ENCODE results near the gene TBC1D16.

TBC1D16 gene

DNA sequence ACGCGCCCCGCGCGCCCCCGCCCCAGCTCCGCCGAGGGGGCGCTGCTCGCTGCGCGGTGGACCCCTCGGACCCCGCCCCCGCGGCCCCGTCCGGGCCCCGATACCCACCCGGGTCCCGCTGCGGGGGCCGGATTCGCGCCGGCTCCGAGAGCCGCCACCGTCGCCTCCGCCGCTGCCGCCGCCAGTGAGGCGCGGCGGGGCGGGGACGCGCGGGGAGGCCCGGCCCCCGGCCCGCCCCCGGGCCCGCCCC is at the start of gene TBC1D16:
TBC1D16 (minus strand) TSS at position 186 of the 250 bp plus-strand sequence. CDS start 22,325 bp downstream, outside the sequence.
- DNase-seq: no peak

GRCh38 chr17:80084773-80085172 is 49.1 kb upstream of the TBC1D16 start:
- no peak for DNase-seq

DNA sequence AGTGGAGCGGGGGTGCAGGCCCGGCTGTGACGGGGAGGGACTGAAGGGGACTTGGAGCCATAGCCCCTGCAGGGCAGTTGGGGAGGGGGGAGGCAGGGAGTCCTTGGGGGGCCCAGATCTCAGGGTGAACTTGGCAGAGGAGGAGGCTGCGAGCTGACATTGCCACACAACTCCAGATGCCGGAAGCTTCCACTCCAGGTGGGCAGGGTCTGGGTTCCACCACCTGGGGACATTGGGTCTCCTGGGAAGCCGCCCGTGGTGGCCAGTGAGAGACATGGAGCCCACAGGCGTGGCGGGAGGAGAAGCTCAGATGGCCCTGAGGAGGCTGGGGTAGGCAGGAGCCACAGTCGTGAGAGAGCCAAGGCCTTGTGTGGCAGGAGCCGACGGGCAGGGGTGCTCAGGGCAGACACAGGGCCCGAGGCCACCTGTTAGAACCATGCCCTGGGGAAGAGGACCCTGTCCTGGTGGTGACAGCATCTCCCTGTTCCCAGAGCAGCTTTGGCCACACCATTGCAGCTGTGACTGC is 47.5 kb upstream of the TBC1D16 start:
- no peak for DNase-seq

- DNase-seq: peak; percentile 86
Measured at GRCh38 chr17:80082403-80083135, 46.9 kb upstream of the TBC1D16 start.

GRCh38 chr17:80081596-80081995 is 45.9 kb upstream of the TBC1D16 start:
- no peak for DNase-seq

DNA sequence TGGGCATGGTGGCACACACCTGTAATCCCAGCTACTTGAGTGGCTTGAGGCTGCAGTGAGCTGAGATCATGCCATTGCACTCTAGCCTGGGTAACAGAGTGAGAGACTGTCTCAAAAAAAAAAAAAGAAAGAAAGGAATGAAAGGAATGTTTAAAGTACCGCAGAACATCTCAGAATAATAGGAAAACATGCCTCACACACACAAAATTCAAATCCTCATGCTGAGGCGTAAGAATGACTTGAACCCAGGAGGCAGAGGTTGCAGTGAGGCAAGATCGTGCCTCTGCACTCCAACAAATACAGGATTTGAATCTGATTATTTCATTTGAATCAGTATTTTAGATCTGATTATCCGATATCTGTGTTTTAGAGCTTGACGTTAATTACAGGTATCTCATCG is 44.4 kb upstream of the TBC1D16 start:
- no peak for DNase-seq

- DNase-seq: no peak
Measured at GRCh38 chr17:80072410-80072809, 36.7 kb upstream of the TBC1D16 start.

DNA sequence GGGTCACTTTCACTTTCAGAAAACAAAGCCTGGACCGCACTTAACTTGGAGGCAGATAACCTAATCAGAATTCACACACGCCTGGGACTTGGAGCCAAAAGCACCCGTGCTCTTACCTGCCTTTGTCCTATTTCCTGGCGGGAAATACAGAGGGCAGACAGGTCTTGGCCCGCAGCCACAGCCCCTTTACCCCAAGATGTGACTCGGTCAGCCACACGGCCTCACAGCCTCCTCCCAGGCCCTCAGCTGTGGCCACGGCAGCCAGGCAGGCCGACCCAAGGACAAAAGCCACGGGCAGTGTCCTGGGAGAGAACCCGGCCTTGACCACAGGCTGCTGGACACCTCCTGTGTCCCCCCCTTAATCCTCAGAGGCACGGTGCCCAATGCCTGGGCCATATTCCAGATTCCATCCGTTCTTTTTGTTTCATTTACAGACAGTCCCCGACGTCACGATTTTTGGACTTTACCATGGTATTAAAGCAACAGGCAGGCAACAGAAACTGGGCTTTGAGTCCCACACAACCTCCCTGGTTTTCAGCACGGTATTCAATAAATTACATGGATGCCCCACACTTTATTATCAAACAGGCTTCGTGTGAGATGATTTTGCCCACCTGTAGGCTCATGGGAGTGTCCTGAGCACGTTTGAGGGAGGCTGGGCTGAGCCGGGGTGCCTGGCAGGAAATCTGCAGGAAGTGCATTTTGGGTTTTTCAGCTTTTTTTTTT is 35.6 kb upstream of the TBC1D16 start:
- no peak for DNase-seq

GRCh38 chr17:80070375-80071115 is 34.9 kb upstream of the TBC1D16 start:
- DNase-seq: no peak

DNA sequence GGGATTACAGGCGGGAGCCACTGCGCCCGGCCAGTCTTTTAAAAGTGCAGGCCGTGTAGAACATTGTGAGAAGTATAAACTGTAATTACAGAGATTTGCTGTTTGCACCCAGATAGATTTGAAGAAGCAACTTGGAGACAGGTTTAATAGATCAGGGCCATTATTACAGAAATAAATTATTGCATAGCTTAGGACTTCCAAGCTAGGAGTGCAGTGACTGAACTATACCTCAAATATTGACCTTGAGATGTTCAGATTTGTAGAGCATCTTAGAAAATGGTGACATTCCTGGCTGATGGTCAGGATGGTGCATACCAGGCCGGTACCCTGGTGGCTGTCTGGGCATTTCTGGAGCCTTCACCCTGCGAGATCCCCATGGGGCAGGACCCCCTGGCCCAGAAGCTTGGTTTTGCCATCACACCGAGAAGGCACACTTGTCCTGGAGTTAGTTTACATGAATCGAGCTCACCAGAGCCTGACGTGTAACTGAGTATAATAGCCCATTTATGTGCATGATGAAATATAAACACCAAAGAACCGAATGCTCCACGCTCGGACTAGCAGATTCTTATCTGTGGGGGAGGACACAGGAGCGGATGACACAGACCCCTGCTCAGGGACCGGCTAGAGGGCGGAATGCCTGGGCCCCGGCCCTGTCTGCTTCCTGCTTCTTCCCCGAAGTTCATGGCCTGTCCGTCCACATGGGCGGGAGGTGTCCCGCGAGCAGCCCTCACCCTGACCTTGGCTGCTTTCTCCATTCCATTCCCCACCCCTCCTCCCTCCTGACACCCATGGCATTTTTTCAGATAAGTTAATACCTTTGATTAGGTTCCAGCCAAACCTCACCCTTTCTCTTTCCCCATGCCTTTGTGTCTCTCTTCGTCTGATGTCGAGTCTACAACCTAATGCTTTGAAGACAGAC is 32.9 kb upstream of the TBC1D16 start:
- no peak for DNase-seq

DNA sequence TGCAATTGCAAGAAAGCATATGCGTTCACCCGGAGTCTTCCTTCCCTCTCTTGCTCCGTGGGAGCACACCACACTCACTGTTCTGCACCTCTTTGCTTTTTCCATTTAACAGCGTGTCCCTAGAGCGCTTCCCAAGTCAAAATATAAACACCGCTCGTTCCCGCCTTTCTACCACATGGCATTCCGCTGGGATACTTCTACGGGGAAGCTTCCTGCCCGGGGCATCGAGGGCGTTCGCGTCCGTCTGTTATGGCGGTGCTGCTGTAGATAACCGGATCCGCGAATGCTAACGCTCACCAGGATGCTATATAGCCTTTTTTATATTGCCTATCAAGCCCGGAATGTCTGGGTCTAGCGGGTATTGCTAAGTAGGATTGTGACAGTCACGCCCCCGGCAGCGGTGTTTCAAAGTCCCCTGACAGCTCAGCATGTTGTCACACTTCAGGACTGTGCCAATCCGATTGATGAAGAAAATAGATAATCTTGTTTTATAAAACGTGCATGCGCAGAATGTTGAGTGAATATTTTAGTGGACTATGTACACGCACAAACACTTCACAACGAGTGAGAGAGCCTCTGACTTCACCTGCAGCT is 31.8 kb upstream of the TBC1D16 start:
- no peak for DNase-seq

DNA sequence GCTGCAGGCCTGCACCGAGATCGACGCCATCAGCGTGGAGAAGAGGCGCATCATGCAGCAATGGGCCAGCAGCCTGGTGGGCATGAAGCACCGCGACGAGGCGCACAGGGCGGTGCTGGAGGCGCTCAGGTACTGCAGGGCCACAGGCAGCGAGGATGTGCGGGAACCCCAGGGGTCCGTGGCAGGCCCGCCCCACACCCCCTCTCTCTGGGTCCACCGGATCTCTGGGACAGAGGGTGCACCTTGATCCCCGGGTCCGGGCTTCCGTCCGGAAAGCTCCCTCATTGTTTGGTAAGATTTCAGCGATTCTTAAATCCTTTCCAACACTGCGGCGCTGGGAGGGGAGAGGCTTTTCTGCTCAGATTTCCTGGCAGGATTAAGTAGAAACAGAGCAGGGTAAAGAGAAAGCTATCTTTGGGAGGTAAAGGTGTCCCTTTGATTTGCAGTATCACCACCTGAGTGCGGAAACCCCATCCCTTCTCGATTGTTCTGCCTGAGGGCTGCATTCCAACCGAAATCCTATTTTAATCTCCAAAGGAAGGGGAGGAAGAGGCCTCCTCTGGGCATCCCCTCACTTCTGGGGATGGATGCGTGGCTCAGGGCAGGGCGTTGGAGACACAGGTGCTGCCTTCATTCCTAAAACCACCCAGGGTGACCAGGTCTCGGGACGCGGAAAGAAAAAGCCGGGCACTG is 30.0 kb upstream of the TBC1D16 start:
- DNase-seq: no peak

GRCh38 chr17:80064696-80065095 is 29.0 kb upstream of the TBC1D16 start:
- no peak for DNase-seq

GRCh38 chr17:80063830-80064585 is 28.3 kb upstream of the TBC1D16 start:
- DNase-seq: peak; percentile 71

- no peak for DNase-seq
Measured at GRCh38 chr17:80061421-80061820, 25.7 kb upstream of the TBC1D16 start.

GRCh38 chr17:80060644-80061043 is 25.0 kb upstream of the TBC1D16 start:
- DNase-seq: no peak

GRCh38 chr17:80058311-80058955 is 22.8 kb upstream of the TBC1D16 start:
- no peak for DNase-seq

GRCh38 chr17:80055597-80055996 is 19.9 kb upstream of the TBC1D16 start:
- no peak for DNase-seq

DNA sequence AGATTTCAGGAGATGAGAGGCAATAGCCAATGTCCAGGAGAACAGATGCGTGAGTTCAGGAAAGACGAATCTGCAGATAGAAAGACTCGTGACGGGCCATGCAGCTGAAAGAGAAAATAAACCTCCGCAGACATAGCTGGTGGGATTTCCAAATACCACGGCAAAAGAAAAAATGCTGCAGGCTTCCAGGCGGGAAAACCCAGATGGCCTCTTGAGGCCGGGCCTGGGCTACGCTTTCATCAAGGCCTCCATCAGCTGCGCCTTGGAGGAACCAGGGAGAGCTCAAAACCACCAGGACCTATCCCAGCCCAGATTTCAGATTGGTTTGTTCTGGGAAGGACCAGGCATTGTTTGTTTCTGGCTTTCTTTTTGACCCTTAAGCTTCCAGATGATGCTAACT is 17.4 kb upstream of the TBC1D16 start:
- DNase-seq: no peak

- DNase-seq: no peak
Measured at GRCh38 chr17:80051681-80052080, 16.0 kb upstream of the TBC1D16 start.

All from suppressor macrophage treated with lipopolysaccharide for 4 hours (primary cell).